IMR-90 (cell line): ENCODE measurements around the gene PPP1R15A. TPM values are rescaled to one million over a fixed set of nuclear protein-coding genes. Genes with fewer than 3 reads are reported as not detected.

Experiments
- ATAC-seq: fragments of 200-7000 bp; cut with Tn5 transposase; 2 replicates; pipeline ENCODE4 v1.9.1; 2020; ENCODE audit warnings: low read depth, mild to moderate bottlenecking, moderate library complexity
- BruUV-seq: library from RNA; stranded (reverse); fragments of 400-500 nt; replicated peaks from 2 replicates; lab custom pipeline; 2021; lab: Mats Ljungman, UMichigan
- CTCF ChIA-PET: fragments of 300-600 bp; formaldehyde crosslinking; extraction: SDS; loops from one replicate; lab custom pipeline; 2021; ENCODE audit warnings: antibody characterized with exemption; lab: Yijun Ruan, JAX
- POLR2A ChIA-PET: fragments of 300-600 bp; sonication (Branson Sonifier 250); formaldehyde crosslinking; loops from one replicate; lab custom pipeline; 2022; ENCODE audit warnings: antibody characterized with exemption; ENCODE audit not compliant: unreplicated experiment; lab: Charles Lee
- DNase-seq: peaks from one replicate; pipeline ENCODE4 v3.0.0; 2013
- H2AFZ ChIP-seq: replicated peaks from 2 replicates; pipeline ENCODE3; 2013; ENCODE audit warnings: low read length, mild to moderate bottlenecking; ENCODE audit not compliant: poor library complexity
- H2AK5ac ChIP-seq: 2 replicates; pipeline ENCODE4 v1.6.1; 2013; ENCODE audit warnings: low read depth, low read length, inconsistent platforms
- H2AK9ac ChIP-seq: replicated peaks from 2 replicates; pipeline ENCODE3; 2013; ENCODE audit warnings: mild to moderate bottlenecking, low read depth, low read length, moderate library complexity; ENCODE audit not compliant: poor library complexity
- H2BK120ac ChIP-seq: 2 replicates; pipeline ENCODE4 v1.6.1; 2013; ENCODE audit warnings: low read depth, low read length, inconsistent platforms
- H2BK15ac ChIP-seq: 3 replicates; pipeline ENCODE4 v1.6.1; 2013; ENCODE audit warnings: low read depth, low read length, inconsistent platforms
- H2BK20ac ChIP-seq: 2 replicates; pipeline ENCODE4 v1.6.1; 2013; ENCODE audit warnings: low read depth, mild to moderate bottlenecking, inconsistent platforms, low read length, moderate library complexity
- H2BK5ac ChIP-seq: 2 replicates; pipeline ENCODE4 v1.6.1; 2013; ENCODE audit warnings: mild to moderate bottlenecking, low read depth, low read length, inconsistent platforms; ENCODE audit not compliant: poor library complexity, severe bottlenecking
- H3K14ac ChIP-seq: replicated peaks from 2 replicates; pipeline ENCODE4 v1.6.1; 2013; ENCODE audit warnings: low read depth, low read length, inconsistent platforms
- H3K18ac ChIP-seq: 2 replicates; pipeline ENCODE4 v1.6.1; 2013; ENCODE audit warnings: low read depth, low read length, control low read depth
- H3K23ac ChIP-seq: 2 replicates; pipeline ENCODE4 v1.6.1; 2013; ENCODE audit warnings: low read depth, low read length, inconsistent platforms
- H3K27ac ChIP-seq: 2 replicates; pipeline ENCODE4 v1.5.1; 2013; ENCODE audit warnings: mild to moderate bottlenecking, control low read depth, low read length; ENCODE audit not compliant: insufficient read depth
- H3K27me3 ChIP-seq: 2 replicates; pipeline ENCODE4 v1.6.1; 2013; ENCODE audit warnings: low read length; ENCODE audit not compliant: control insufficient read depth, insufficient read depth
- H3K36me3 ChIP-seq: 2 replicates; pipeline ENCODE4 v1.6.1; 2013; ENCODE audit warnings: low read length, mixed read lengths; ENCODE audit not compliant: control insufficient read depth, insufficient read depth
- H3K4ac ChIP-seq: 2 replicates; pipeline ENCODE4 v1.6.1; 2013; ENCODE audit warnings: low read depth, low read length, inconsistent platforms
- H3K4me1 ChIP-seq: 2 replicates; pipeline ENCODE4 v1.6.1; 2013; ENCODE audit warnings: low read length, mixed read lengths; ENCODE audit not compliant: control insufficient read depth, insufficient read depth
- H3K4me2 ChIP-seq: 2 replicates; pipeline ENCODE4 v1.6.1; 2013; ENCODE audit warnings: low read depth, mild to moderate bottlenecking, control low read depth, low read length, moderate library complexity
- H3K4me3 ChIP-seq: 2 replicates; pipeline ENCODE4 v1.5.1; 2013; ENCODE audit warnings: low read depth, mild to moderate bottlenecking, control low read depth, low read length, moderate library complexity; ENCODE audit not compliant: insufficient read depth
- H3K56ac ChIP-seq: 2 replicates; pipeline ENCODE4 v1.6.1; 2013; ENCODE audit warnings: low read length, inconsistent platforms; ENCODE audit not compliant: insufficient read depth; ENCODE audit errors: extremely low read depth
- H3K79me1 ChIP-seq, 2 experiments: 2 replicates each; pipeline ENCODE4 v1.6.1; 2013; ENCODE audit warnings: low read length in 2 of 2, inconsistent platforms in 1 of 2, low read depth in 1 of 2
- H3K9ac ChIP-seq: 2 replicates; pipeline ENCODE4 v1.6.1; 2013; ENCODE audit warnings: low read depth, low read length, control low read depth
- H3K9me1 ChIP-seq: 2 replicates; pipeline ENCODE4 v1.6.1; 2013; ENCODE audit warnings: low read length, inconsistent platforms; ENCODE audit not compliant: insufficient read depth
- H3K9me3 ChIP-seq: 2 replicates; pipeline ENCODE4 v1.6.1; 2013; ENCODE audit warnings: low read length; ENCODE audit not compliant: control insufficient read depth, insufficient read depth
- H4K20me1 ChIP-seq: 2 replicates; pipeline ENCODE4 v1.6.1; 2013; ENCODE audit warnings: low read length, inconsistent platforms; ENCODE audit not compliant: insufficient read depth
- H4K5ac ChIP-seq: 2 replicates; pipeline ENCODE4 v1.6.1; 2013; ENCODE audit warnings: mild to moderate bottlenecking, low read depth, low read length, control low read depth
- H4K8ac ChIP-seq, 2 experiments: 2 replicates each; pipeline ENCODE4 v1.6.1; 2013; ENCODE audit warnings: low read depth in 2 of 2, low read length in 2 of 2, control low read depth in 1 of 2, inconsistent platforms in 1 of 2
- H4K91ac ChIP-seq: 2 replicates; pipeline ENCODE4 v1.6.1; 2013; ENCODE audit warnings: low read depth, low read length, inconsistent platforms; ENCODE audit not compliant: insufficient read depth
- CEBPB ChIP-seq: IDR thresholded peaks from 2 replicates; pipeline ENCODE4 v1.6.1; 2012; ENCODE audit warnings: low read depth, low read length, improper control_type of control experiment
- CTCF ChIP-seq: conservative IDR thresholded peaks from 2 replicates; pipeline ENCODE4 v1.5.1; 2012; ENCODE audit warnings: mild to moderate bottlenecking, low read depth, low read length, improper control_type of control experiment
- MXI1 ChIP-seq: IDR thresholded peaks from 2 replicates; pipeline ENCODE4 v1.6.1; 2012; ENCODE audit warnings: low read depth, mild to moderate bottlenecking, low read length, moderate library complexity, borderline replicate concordance
- POLR2A ChIP-seq: IDR thresholded peaks from 2 replicates; pipeline ENCODE4 v1.6.1; 2012; ENCODE audit warnings: mild to moderate bottlenecking, low read depth, low read length
- RAD21 ChIP-seq: IDR thresholded peaks from 2 replicates; pipeline ENCODE4 v1.6.1; 2012; ENCODE audit warnings: low read length, improper control_type of control experiment
- RCOR1 ChIP-seq: IDR thresholded peaks from 2 replicates; pipeline ENCODE4 v1.6.1; 2012; ENCODE audit warnings: mild to moderate bottlenecking, low read length, improper control_type of control experiment; ENCODE audit not compliant: insufficient replicate concordance
- RFX5 ChIP-seq: IDR thresholded peaks from 2 replicates; pipeline ENCODE4 v1.8.0; 2012; ENCODE audit warnings: low read depth, mild to moderate bottlenecking, low read length, moderate library complexity
- SMC3 ChIP-seq: fragments of 150-350 bp; IDR thresholded peaks from 2 replicates; pipeline ENCODE4 v1.6.1; 2016; ENCODE audit warnings: low read depth, mild to moderate bottlenecking, antibody characterized with exemption, low read length, moderate library complexity
- WGBS, 2 experiments: methylation state at CpG; one replicate each; pipeline versions ENCODE4 v1.1.5 to v1.1.7; 2013; ENCODE audit warnings: missing lambda C conversion rate in 2 of 2; ENCODE audit not compliant: insufficient read length in 1 of 2; ENCODE audit errors: extremely low coverage in 2 of 2; 5-methylcytosine and 5-hydroxymethylcytosine counted together
- dilution Hi-C: fragments of 300-500 bp; cut with HindIII; formaldehyde crosslinking; loops from one replicate; pipeline ENCODE4 v1.14.3; 2018; ENCODE audit warnings: low sequenced_read_pairs; ENCODE audit not compliant: unreplicated experiment
- in situ Hi-C: fragments of 300-500 bp; cut with MboI; formaldehyde crosslinking; loops from 3 replicates; pipeline ENCODE4 v1.14.3; 2019; ENCODE audit warnings: low sequenced_read_pairs, inconsistent platforms, mixed read lengths
- intact Hi-C: fragments of 100-400 bp; cut with micrococcal nuclease; formaldehyde crosslinking; loops from 2 replicates; pipeline ENCODE4 v1.10.0; 2022
- polyA plus RNA-seq, 3 experiments: library from polyadenylated mRNA; depleted of rRNA; stranded (reverse); fragments of >200 nt; gene quantifications; 2 replicates each; pipeline ENCODE4 v1.2.3, GENCODE V29; 2012; ENCODE audit warnings: low replicate concordance in 1 of 3
- total RNA-seq: library from RNA; depleted of rRNA; stranded (reverse); fragments of >200 nt; gene quantifications from 2 replicates; pipeline ENCODE4 v1.2.3, GENCODE V29; 2012

The PPP1R15A gene
- total and polyA plus RNA-seq, 2 of the 4 experiments (the other 2 are of a cell fraction) = 26.7 to 87.7 TPM

GRCh38 chr19:48890551-48890950, 18.3 kb downstream of the PPP1R15A start:
- no peak for ATAC-seq
- intact Hi-C loops (no loop called here), dilution Hi-C loops (no loop called here), in situ Hi-C loops (loop anchor here (5.0 kb wide), 1 partner anchor 72 kb away; no protein-coding TSS in a partner anchor)
- no peak overlapping the region for H3K4ac ChIP-seq
- no peak overlapping the region for H3K23ac ChIP-seq
- H2BK20ac ChIP-seq = no peak overlapping the region
- ChIA-PET CTCF (no interaction called here), POLR2A (no interaction called here)
- no peaks in the 10 kb centered on the region for H3K4me1 ChIP-seq
- H3K79me1 ChIP-seq = no peaks in the 10 kb centered on the region
- no peak overlapping the region for H3K4me3 ChIP-seq
- no peaks in the 10 kb centered on the region for H4K20me1 ChIP-seq
- no peaks in the 10 kb centered on the region for H3K36me3 ChIP-seq
- H3K4me2 ChIP-seq = no peak overlapping the region
- no peak overlapping the region for H2AK9ac ChIP-seq
- no peak overlapping the region for H3K9ac ChIP-seq
- no peak overlapping the region for H3K18ac ChIP-seq
- no peak overlapping the region for H2AK5ac ChIP-seq
- H4K8ac ChIP-seq = no peak overlapping the region
- H3K27me3 ChIP-seq = 0 out of 2 replicates have a peak, but pooled peaks cover 2% of the 10 kb centered on the region
- DNase-seq = no peak
- no peak overlapping the region for H2BK15ac ChIP-seq
- H3K27ac ChIP-seq = no peak overlapping the region
- no TSS peak for BruUV-seq
- H2BK120ac ChIP-seq = no peak overlapping the region
- H2AFZ ChIP-seq = no peak overlapping the region
- no peak overlapping the region for H2BK5ac ChIP-seq
- H3K56ac ChIP-seq = no peak overlapping the region
- TF ChIP-seq POLR2A (no peak), RAD21 (no peak), MXI1 (no peak), RFX5 (no peak), SMC3 (no peak), CEBPB (no peak), CTCF (no peak), RCOR1 (no peak)
- no peak overlapping the region for H4K5ac ChIP-seq
- no CpG with 5 or more reads among the region's 4 CpGs for WGBS, 2 experiments
- no peak overlapping the region for H3K14ac ChIP-seq
- H3K9me1 ChIP-seq = 0 out of 2 replicates have a peak, but pooled peaks cover 3% of the 10 kb centered on the region
- H3K9me3 ChIP-seq = no peaks in the 10 kb centered on the region
- H4K91ac ChIP-seq = no peak overlapping the region
